Measurements from ENCODE around the gene EPHB2. TPM values are rescaled to one million over a fixed set of nuclear protein-coding genes. Genes with fewer than 3 reads are reported as not detected.
A peak's percentile ranks its signal among the peaks of the same experiment; 100 is the strongest.

Gene EPHB2
- total RNA-seq, 4 donors from 2014 or later = 0.08 to 3.4 (median 1.9) TPM

DNA sequence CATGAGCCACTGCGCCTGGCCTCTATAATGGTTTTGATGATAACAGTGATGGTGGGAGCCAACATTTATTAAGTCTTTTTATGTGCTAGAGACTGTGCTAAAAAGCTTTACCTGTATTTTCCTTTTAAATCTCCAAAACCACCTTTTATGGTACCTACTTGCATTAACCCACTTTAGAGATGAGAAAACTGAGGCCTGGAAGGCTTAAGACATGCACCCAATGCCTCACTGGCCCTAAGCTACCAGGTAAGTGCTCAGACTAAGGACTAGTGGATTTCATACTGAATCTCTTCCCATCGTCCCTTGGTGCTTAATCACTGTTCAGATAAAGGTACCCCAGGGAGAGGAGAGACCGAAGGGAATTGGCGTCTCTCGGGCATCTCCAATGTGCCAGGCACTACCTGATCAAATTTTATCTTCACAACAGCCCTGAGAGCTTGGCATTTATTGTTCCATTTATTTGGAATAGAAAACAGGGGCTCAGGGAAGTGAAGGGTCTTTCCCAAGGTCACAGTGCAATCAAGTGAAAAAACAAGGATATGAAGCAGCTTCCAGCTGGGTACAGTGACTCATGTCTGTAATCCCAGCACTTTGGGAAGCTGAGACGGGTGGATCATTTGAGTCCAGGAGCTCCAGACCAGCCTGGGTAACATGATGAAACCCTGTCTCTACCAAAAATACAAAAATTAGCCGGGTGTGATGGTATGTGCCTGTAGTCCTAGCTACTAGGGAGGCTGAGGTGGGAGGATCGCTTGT, 177.9 kb downstream of the EPHB2 start:
- H3K9me3 ChIP-seq = no peaks in the 10 kb centered on the region
- no peaks in the 10 kb centered on the region for H3K36me3 ChIP-seq
- WGBS, 2 donors = 66 to 68% methylated on average over 8 of the region's 8 CpGs
- TF ChIP-seq POLR2A (IDR thresholded peaks at IDR 0.05) = no peak
- TF ChIP-seq, protein P1, sequence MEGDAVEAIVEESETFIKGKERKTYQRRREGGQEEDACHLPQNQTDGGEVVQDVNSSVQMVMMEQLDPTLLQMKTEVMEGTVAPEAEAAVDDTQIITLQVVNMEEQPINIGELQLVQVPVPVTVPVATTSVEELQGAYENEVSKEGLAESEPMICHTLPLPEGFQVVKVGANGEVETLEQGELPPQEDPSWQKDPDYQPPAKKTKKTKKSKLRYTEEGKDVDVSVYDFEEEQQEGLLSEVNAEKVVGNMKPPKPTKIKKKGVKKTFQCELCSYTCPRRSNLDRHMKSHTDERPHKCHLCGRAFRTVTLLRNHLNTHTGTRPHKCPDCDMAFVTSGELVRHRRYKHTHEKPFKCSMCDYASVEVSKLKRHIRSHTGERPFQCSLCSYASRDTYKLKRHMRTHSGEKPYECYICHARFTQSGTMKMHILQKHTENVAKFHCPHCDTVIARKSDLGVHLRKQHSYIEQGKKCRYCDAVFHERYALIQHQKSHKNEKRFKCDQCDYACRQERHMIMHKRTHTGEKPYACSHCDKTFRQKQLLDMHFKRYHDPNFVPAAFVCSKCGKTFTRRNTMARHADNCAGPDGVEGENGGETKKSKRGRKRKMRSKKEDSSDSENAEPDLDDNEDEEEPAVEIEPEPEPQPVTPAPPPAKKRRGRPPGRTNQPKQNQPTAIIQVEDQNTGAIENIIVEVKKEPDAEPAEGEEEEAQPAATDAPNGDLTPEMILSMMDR (IDR thresholded peaks at IDR 0.05) = no peak
- no peak for DNase-seq
- H3K4me1 ChIP-seq = no peaks in the 10 kb centered on the region
- H3K27me3 ChIP-seq = peaks cover 0 to 20% (median 0%) of the 10 kb centered on the region in 4 donors
- no peak overlapping the region for H3K27ac ChIP-seq
- H3K4me3 ChIP-seq = no peak overlapping the region
- intact Hi-C loops (cut with DNase I) = loop anchor here (10.0 kb wide), 1 partner anchor 184 kb away; no protein-coding TSS in a partner anchor

- DNase-seq = no peak
- WGBS, 2 donors = 51 to 52% methylated on average over 3 of the region's 3 CpGs
- no peaks in the 10 kb centered on the region for H3K4me1 ChIP-seq
- no peak overlapping the region for H3K4me3 ChIP-seq
- H3K27ac ChIP-seq = no peak overlapping the region
- no peaks in the 10 kb centered on the region for H3K36me3 ChIP-seq
- no peak for TF ChIP-seq POLR2A (IDR thresholded peaks at IDR 0.05)
- TF ChIP-seq, protein P1 (IDR thresholded peaks at IDR 0.05) = peak in 5 of 6 experiments; percentile 72 to 92 (median 82)
- no peaks in the 10 kb centered on the region for H3K9me3 ChIP-seq
- intact Hi-C loops (cut with DNase I) = loop anchor here (10.0 kb wide), 1 partner anchor 185 kb away; no protein-coding TSS in a partner anchor
- peaks cover 0 to 24% (median 0%) of the 10 kb centered on the region in 4 donors for H3K27me3 ChIP-seq
Observed at GRCh38 chr1:22889213-22889827, 178.7 kb downstream of the EPHB2 start.

DNA sequence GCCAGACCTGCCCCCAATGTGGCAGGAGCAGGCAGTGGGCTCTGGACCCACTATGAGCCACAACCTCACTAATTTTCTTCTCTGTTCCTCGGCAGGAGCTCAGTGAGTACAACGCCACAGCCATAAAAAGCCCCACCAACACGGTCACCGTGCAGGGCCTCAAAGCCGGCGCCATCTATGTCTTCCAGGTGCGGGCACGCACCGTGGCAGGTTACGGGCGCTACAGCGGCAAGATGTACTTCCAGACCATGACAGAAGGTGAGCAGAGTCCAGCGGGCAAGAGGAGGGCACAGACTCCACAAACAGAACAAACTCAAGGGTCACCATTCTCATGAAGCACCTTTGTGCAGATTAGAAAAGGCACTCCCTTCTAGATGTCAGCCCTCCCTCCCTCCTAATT, 182.2 kb downstream of the EPHB2 start:
- Histone ChIP-seq H3K9me3 (no peaks in the 10 kb centered on the region), H3K4me1 (no peaks in the 10 kb centered on the region), H3K27ac (no peak overlapping the region), H3K4me3 (no peak overlapping the region), H3K27me3 (peaks cover 0 to 27% (median 0%) of the 10 kb centered on the region in 4 donors), H3K36me3 (no peaks in the 10 kb centered on the region)
- no peak for DNase-seq
- intact Hi-C loops (cut with DNase I) = no loop called here
- no peak for TF ChIP-seq POLR2A (IDR thresholded peaks at IDR 0.05)
- TF ChIP-seq, protein P1 (IDR thresholded peaks at IDR 0.05) = no peak
- 76 to 97% methylated on average over 5 to 10 of the region's 13 CpGs for WGBS, 2 donors

GRCh38 chr1:22893292-22893691, 182.7 kb downstream of the EPHB2 start:
- TF ChIP-seq POLR2A (IDR thresholded peaks at IDR 0.05) = no peak
- TF ChIP-seq, protein P1 (IDR thresholded peaks at IDR 0.05) = no peak
- no peak overlapping the region for H3K27ac ChIP-seq
- no peaks in the 10 kb centered on the region for H3K4me1 ChIP-seq
- H3K27me3 ChIP-seq = peaks cover 0 to 22% (median 0%) of the 10 kb centered on the region in 4 donors
- intact Hi-C loops (cut with DNase I) = no loop called here
- WGBS, 2 donors = 70 to 71% methylated on average over 3 of the region's 3 CpGs
- no peaks in the 10 kb centered on the region for H3K9me3 ChIP-seq
- H3K4me3 ChIP-seq = no peak overlapping the region
- no peak for DNase-seq
- no peaks in the 10 kb centered on the region for H3K36me3 ChIP-seq

DNA sequence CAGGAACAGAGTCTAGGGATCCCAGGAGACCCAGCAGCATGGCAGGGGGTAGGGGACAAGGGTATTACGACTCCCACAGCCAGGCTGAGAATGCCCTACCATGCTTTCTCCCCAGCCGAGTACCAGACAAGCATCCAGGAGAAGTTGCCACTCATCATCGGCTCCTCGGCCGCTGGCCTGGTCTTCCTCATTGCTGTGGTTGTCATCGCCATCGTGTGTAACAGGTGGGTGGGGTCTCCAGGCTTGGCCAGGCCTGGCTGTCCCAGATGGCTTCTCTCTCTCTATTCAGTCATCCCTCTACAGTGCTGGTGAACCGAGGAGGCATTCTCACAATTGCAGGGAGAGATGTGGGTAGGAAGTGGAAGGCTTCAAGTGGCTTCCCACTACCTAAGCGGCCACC, 184.7 kb downstream of the EPHB2 start:
- Histone ChIP-seq H3K4me1 (no peaks in the 10 kb centered on the region), H3K27ac (no peak overlapping the region), H3K4me3 (no peak overlapping the region), H3K9me3 (no peaks in the 10 kb centered on the region), H3K27me3 (peaks cover 0 to 32% (median 0%) of the 10 kb centered on the region in 4 donors), H3K36me3 (no peaks in the 10 kb centered on the region)
- DNase-seq = no peak
- intact Hi-C loops (cut with DNase I) = no loop called here
- TF ChIP-seq, protein P1 (IDR thresholded peaks at IDR 0.05) = no peak
- TF ChIP-seq POLR2A (IDR thresholded peaks at IDR 0.05) = no peak
- 71 to 83% methylated on average over 9 of the region's 9 CpGs for WGBS, 2 donors
